ENCODE data around the gene DKK1. TPM values are rescaled to one million over a fixed set of nuclear protein-coding genes. Genes with fewer than 3 reads are reported as not detected.

Gene DKK1
- total and polyA plus RNA-seq, 2 of the 13 experiments (the other 11 are each of a cell fraction or from before 2014, with no cell fraction given), result 123 to 262 TPM

- TF ChIP-seq ZBTB40 (IDR thresholded peaks at IDR 0.05) (no peak), ZBTB40 (CRISPR knock-in tag; IDR thresholded peaks at IDR 0.05) (peak; percentile 32; the same call in 1 of the 2 replicates), ZFP90 (CRISPR knock-in tag; IDR thresholded peaks at IDR 0.05; ENCODE audit: borderline replicate concordance) (peak; percentile 85), ZXDC (CRISPR knock-in tag; IDR thresholded peaks at IDR 0.05) (no peak), ZNF280D (CRISPR knock-in tag; IDR thresholded peaks at IDR 0.05) (peak; percentile 24; the same call in 1 of the 2 replicates), ZNF337 (CRISPR knock-in tag; IDR thresholded peaks at IDR 0.05; ENCODE audit: borderline replicate concordance, low read depth) (0 out of 2 replicates have a peak, but pooled peaks have one; percentile 26), ATF6 (CRISPR knock-in tag; conservative IDR thresholded peaks at IDR 0.05) (no peak), NR1H2 (CRISPR knock-in tag; IDR thresholded peaks at IDR 0.05; ENCODE audit: borderline replicate concordance, low read depth) (no peak), ZNF746 (CRISPR knock-in tag; IDR thresholded peaks at IDR 0.05) (peak; percentile 77), FOXJ3 (CRISPR knock-in tag; IDR thresholded peaks at IDR 0.05; ENCODE audit: borderline replicate concordance) (peak; percentile 85; the same call in 1 of the 2 replicates)
Observed at GRCh38 chr10:52313933-52314821, at the start of gene DKK1 (continued).

Measured in HepG2 (cell line).